B cell (primary cell): Measurements from ENCODE around the gene CBX7.

Experiments used
- EZH2 ChIP-seq: IDR thresholded peaks from 2 replicates; pipeline ENCODE4 v1.6.1; 2012; ENCODE audit warnings: borderline replicate concordance, low read depth, mild to moderate bottlenecking, moderate library complexity, low read length; ENCODE audit not compliant: insufficient read depth, poor library complexity, severe bottlenecking
- TF ChIP-seq, protein P1 (sequence below): fragments of 200-600 bp; IDR thresholded peaks from one replicate; pipeline ENCODE4 v1.8.0; 2022; ENCODE audit warnings: antibody characterized with exemption, mild to moderate bottlenecking

DNA sequence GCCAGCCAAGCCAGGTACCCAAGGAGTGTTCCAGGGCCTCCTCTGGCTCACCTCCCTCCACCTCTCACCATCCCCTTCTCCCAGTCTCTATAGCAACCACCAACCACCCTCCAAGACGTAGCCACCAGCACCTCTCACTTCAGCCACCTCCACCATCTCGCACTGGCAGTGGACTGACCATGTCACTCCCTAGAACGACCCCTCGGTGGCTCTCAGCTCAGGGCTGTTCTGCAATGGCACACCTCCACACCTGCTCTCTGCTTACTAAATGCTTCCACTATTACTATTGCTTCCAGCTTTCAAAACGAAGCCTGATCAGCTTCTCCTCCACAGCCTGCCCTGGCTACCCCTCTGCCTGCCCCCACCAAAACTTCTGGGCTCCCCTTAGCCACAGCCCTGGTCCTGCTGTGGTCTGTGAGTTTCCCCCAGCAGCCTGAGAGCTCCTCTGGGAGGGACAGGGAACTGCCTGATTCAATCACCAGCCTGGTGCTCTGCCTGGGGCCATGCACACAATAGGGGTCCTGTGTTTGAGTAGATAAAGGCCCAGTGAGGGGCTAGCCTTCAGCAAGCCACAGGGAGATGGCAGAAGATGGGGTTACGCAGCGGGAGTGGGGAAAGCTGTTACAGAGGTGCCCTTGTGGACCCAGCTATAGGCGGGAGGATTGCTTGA lies 17.5 kb upstream of the CBX7 start:
- TF ChIP-seq, protein P1, sequence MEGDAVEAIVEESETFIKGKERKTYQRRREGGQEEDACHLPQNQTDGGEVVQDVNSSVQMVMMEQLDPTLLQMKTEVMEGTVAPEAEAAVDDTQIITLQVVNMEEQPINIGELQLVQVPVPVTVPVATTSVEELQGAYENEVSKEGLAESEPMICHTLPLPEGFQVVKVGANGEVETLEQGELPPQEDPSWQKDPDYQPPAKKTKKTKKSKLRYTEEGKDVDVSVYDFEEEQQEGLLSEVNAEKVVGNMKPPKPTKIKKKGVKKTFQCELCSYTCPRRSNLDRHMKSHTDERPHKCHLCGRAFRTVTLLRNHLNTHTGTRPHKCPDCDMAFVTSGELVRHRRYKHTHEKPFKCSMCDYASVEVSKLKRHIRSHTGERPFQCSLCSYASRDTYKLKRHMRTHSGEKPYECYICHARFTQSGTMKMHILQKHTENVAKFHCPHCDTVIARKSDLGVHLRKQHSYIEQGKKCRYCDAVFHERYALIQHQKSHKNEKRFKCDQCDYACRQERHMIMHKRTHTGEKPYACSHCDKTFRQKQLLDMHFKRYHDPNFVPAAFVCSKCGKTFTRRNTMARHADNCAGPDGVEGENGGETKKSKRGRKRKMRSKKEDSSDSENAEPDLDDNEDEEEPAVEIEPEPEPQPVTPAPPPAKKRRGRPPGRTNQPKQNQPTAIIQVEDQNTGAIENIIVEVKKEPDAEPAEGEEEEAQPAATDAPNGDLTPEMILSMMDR = no peak
- no peak for TF ChIP-seq EZH2
